Keratinocyte (primary cell): ENCODE results near the gene GTPBP6. TPM values are rescaled to one million over a fixed set of nuclear protein-coding genes. Genes with fewer than 3 reads are reported as not detected.

Experiments used
- DNase-seq: peaks from one replicate; pipeline ENCODE4 v3.0.0-alpha.2; 2011; ENCODE audit warnings: low read depth, missing footprints, low spot score
- FAIRE-seq: peaks from 2 replicates; lab custom pipeline; 2011; peaks lifted over from hg19 to GRCh38; lab: Jason Lieb, UNC
- H2AFZ ChIP-seq: 2 replicates; pipeline ENCODE4 v1.6.0; 2012; ENCODE audit warnings: low read length, control low read depth, inconsistent platforms; ENCODE audit not compliant: control insufficient read depth
- H3K27ac ChIP-seq: 2 replicates; pipeline ENCODE4 v1.5.1; 2011; ENCODE audit warnings: low read length; ENCODE audit not compliant: control insufficient read depth, insufficient read depth
- H3K27me3 ChIP-seq: 3 replicates; pipeline ENCODE4 v1.6.0; 2011; ENCODE audit warnings: low read length; ENCODE audit not compliant: control insufficient read depth, insufficient read depth; ENCODE audit errors: extremely low read depth
- H3K36me3 ChIP-seq, 2 experiments: 2 replicates in 1 of 2; 3 replicates in 1 of 2; pipeline ENCODE4 v1.5.1; 2011; ENCODE audit warnings: low read length in 2 of 2, mild to moderate bottlenecking in 1 of 2; ENCODE audit not compliant: control insufficient read depth in 2 of 2, insufficient read depth in 2 of 2; ENCODE audit errors: extremely low read depth in 1 of 2
- H3K4me1 ChIP-seq: 3 replicates; pipeline ENCODE4 v1.5.1; 2011; ENCODE audit warnings: low read length; ENCODE audit not compliant: control insufficient read depth, insufficient read depth; ENCODE audit errors: extremely low read depth
- H3K4me2 ChIP-seq: 3 replicates; pipeline ENCODE4 v1.6.0; 2011; ENCODE audit warnings: low read depth, low read length; ENCODE audit not compliant: control insufficient read depth, insufficient read depth; ENCODE audit errors: extremely low read depth
- H3K4me3 ChIP-seq, 3 experiments: fragments of 200-600 bp in 1 of 3; sonication (generic) in 1 of 3; 2 replicates in 2 of 3; 3 replicates in 1 of 3; pipeline ENCODE4 v1.5.1; 2011 to 2016; ENCODE audit warnings: low read length in 3 of 3, mild to moderate bottlenecking in 3 of 3, control low read depth in 2 of 3, inconsistent platforms in 1 of 3, low read depth in 1 of 3, mixed read lengths in 1 of 3, mixed run types in 1 of 3, moderate library complexity in 1 of 3; ENCODE audit not compliant: control insufficient read depth in 2 of 3, insufficient read depth in 2 of 3; ENCODE audit errors: extremely low read depth in 1 of 3
- H3K79me2 ChIP-seq: 2 replicates; pipeline ENCODE4 v1.6.0; 2012; ENCODE audit warnings: low read length; ENCODE audit not compliant: control insufficient read depth, insufficient read depth
- H3K9ac ChIP-seq: 3 replicates; pipeline ENCODE4 v1.6.0; 2011; ENCODE audit warnings: low read length; ENCODE audit not compliant: control insufficient read depth, insufficient read depth; ENCODE audit errors: extremely low read depth
- H3K9me1 ChIP-seq: 3 replicates; pipeline ENCODE4 v1.6.0; 2011; ENCODE audit warnings: low read length; ENCODE audit not compliant: control insufficient read depth, insufficient read depth; ENCODE audit errors: extremely low read depth
- H3K9me3 ChIP-seq: 2 replicates; pipeline ENCODE4 v1.5.1; 2012; ENCODE audit warnings: low read depth, low read length; ENCODE audit not compliant: control insufficient read depth
- H4K20me1 ChIP-seq: 3 replicates; pipeline ENCODE4 v1.6.0; 2011; ENCODE audit warnings: low read length; ENCODE audit not compliant: control insufficient read depth, insufficient read depth; ENCODE audit errors: extremely low read depth
- EZH2 ChIP-seq: IDR thresholded peaks from one replicate; pipeline ENCODE4 v1.6.1; 2012; ENCODE audit warnings: inconsistent platforms, mild to moderate bottlenecking, low read length, moderate library complexity
- dilution Hi-C: fragments of 300-500 bp; cut with MboI; formaldehyde crosslinking; loops from one replicate; pipeline ENCODE4 v1.7.0; 2020; ENCODE audit warnings: low sequenced_read_pairs; ENCODE audit not compliant: extremely low pct_ligation_motif_present
- polyA plus RNA-seq, 5 experiments: library from polyadenylated mRNA; depleted of rRNA in 3 of 5; stranded (reverse) in 3 of 5; stranded (forward) in 1 of 5; unstranded in 1 of 5; fragments of >200 nt; gene quantifications; 1 replicate in 1 of 5; 2 replicates in 3 of 5; 3 replicates in 1 of 5; pipeline versions ENCODE4 v1.2.1 to v1.2.3, GENCODE V29; 2011 to 2012; ENCODE audit warnings: missing spikeins in 2 of 5, low read depth in 1 of 5, low replicate concordance in 1 of 5
- TF ChIP-seq, protein P1 (sequence below), 3 experiments: IDR thresholded peaks in 1 of 3; conservative IDR thresholded peaks in 1 of 3; optimal IDR thresholded peaks in 1 of 3; 2 replicates in 2 of 3; 3 replicates in 1 of 3; pipeline versions ENCODE3 to v1.5.1; 2011; ENCODE audit warnings: low read length in 3 of 3, mild to moderate bottlenecking in 3 of 3, moderate library complexity in 2 of 3, control low read depth in 1 of 3, inconsistent platforms in 1 of 3; ENCODE audit not compliant: insufficient read depth in 2 of 3; ENCODE audit errors: extremely low read depth in 1 of 3

GTPBP6 gene
- polyA plus RNA-seq, 1 donor (not counting 4 experiments of a cell fraction or from before 2014, with no cell fraction given), result 16.7 TPM

DNA sequence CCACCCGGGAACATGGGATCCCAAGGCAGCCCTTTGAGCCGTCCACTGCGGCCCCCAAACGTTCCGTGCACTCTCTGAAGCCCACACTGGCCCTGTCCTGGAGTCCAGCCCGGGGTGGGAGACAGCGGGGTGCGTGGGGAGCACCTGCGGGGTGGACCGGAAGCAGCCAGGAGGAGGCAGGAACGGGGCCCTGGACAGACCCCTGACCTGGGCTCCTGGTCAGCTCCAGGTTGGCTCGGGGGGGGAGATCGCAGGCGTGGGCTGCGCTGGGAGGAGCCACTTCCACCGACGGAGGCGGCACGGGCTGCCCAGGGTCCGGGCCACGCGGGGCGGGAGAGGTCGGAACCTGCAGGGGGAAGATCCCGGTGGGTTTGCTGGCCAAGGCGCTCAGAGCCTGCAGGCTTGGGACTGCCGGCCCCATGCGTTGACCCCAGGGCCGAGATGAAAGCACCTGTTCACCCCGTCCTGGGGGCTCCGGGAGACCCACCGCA lies 43.1 kb downstream of the GTPBP6 start:
- Histone ChIP-seq H4K20me1 (no peaks in the 10 kb centered on the region), H3K79me2 (no peaks in the 10 kb centered on the region), H3K36me3 (no peaks in the 10 kb centered on the region), H3K9ac (no peak overlapping the region), H3K9me1 (no peaks in the 10 kb centered on the region), H3K4me1 (peaks cover 6% of the 10 kb centered on the region), H3K4me3 (no peak overlapping the region), H3K27me3 (no peaks in the 10 kb centered on the region), H2AFZ (no peak overlapping the region), H3K9me3 (no peaks in the 10 kb centered on the region), H3K4me2 (peak overlapping the region; percentile 91), H3K27ac (no peak overlapping the region)
- no peak for FAIRE-seq
- no peak for DNase-seq
- no peak for TF ChIP-seq EZH2
- TF ChIP-seq, protein P1, sequence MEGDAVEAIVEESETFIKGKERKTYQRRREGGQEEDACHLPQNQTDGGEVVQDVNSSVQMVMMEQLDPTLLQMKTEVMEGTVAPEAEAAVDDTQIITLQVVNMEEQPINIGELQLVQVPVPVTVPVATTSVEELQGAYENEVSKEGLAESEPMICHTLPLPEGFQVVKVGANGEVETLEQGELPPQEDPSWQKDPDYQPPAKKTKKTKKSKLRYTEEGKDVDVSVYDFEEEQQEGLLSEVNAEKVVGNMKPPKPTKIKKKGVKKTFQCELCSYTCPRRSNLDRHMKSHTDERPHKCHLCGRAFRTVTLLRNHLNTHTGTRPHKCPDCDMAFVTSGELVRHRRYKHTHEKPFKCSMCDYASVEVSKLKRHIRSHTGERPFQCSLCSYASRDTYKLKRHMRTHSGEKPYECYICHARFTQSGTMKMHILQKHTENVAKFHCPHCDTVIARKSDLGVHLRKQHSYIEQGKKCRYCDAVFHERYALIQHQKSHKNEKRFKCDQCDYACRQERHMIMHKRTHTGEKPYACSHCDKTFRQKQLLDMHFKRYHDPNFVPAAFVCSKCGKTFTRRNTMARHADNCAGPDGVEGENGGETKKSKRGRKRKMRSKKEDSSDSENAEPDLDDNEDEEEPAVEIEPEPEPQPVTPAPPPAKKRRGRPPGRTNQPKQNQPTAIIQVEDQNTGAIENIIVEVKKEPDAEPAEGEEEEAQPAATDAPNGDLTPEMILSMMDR (optimal IDR thresholded peaks at IDR 0.05 in 1 of 3, IDR thresholded peaks at IDR 0.05 in 1 of 3, conservative IDR thresholded peaks at IDR 0.05 in 1 of 3; ENCODE audit: extremely low read depth in 1 of 3, insufficient read depth in 2 of 3, low read length in 3 of 3), result no peak
- dilution Hi-C loops, result no loop called here

DNA sequence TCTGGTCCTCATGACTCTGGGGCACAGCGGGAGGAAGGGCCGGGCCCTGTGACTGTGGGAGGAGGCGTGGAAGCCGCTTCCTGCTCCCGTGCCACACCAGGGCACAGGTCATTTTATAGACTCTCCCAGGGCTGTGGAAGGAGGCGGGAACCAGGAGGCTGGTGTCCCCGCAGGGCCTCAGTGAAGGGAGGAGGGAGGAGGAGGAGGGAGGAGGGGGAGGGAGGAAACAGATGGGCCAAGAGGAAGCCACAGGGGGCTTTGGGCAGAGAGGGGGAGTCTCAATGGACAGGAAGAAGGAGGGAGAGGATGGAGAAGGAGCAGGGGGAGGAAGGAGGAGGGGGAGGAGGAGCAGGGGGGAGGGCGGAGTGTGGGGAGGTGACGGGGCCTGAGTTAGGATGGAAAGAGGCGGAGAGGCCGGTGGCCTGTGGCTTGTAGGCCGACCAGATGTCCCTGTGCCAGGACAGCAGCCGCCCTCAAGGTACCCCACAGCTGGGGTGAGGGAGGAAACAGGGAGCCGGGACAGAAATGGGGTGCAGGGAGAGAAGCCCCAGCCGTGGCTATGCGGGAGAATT lies 43.6 kb downstream of the GTPBP6 start:
- no peaks in the 10 kb centered on the region for H3K9me3 ChIP-seq
- no peaks in the 10 kb centered on the region for H3K36me3 ChIP-seq
- no peaks in the 10 kb centered on the region for H3K27me3 ChIP-seq
- no peak overlapping the region for H3K4me3 ChIP-seq
- DNase-seq (no peak), FAIRE-seq (no peak)
- H3K4me2 ChIP-seq, result no peak overlapping the region
- dilution Hi-C loops, result no loop called here
- no peaks in the 10 kb centered on the region for H3K79me2 ChIP-seq
- H4K20me1 ChIP-seq, result no peaks in the 10 kb centered on the region
- H2AFZ ChIP-seq, result no peak overlapping the region
- no peak overlapping the region for H3K27ac ChIP-seq
- no peaks in the 10 kb centered on the region for H3K9me1 ChIP-seq
- TF ChIP-seq, protein P1 (optimal IDR thresholded peaks at IDR 0.05 in 1 of 3, IDR thresholded peaks at IDR 0.05 in 1 of 3, conservative IDR thresholded peaks at IDR 0.05 in 1 of 3; ENCODE audit: extremely low read depth in 1 of 3, insufficient read depth in 2 of 3, low read length in 3 of 3), result no peak
- no peak for TF ChIP-seq EZH2
- H3K4me1 ChIP-seq, result peaks cover 6% of the 10 kb centered on the region
- no peak overlapping the region for H3K9ac ChIP-seq
